HG03139 (cell line): ENCODE results near the gene VAMP1.
"Not testable (repeated sequence)": the region's sequence is repeated elsewhere in the genome, so short reads cannot be mapped to it uniquely, and the experiment has no call there.

ENCODE experiments used
- ATAC-seq: cut with Tn5 transposase; IDR thresholded peaks from one replicate; pipeline ENCODE4 v1.9.1; 2021; ENCODE audit not compliant: unreplicated experiment

The VAMP1 gene

GRCh38 chr12:6469609-6470374 is 685 bp downstream of the VAMP1 start:
- no peak for ATAC-seq

- ATAC-seq: no peak
These were observed 1.4 kb downstream of the VAMP1 start for GRCh38 chr12:6469092-6469491.

GRCh38 chr12:6468283-6468575 is 2.2 kb downstream of the VAMP1 start:
- ATAC-seq: no peak

- ATAC-seq: not testable (repeated sequence)
These were observed 2.8 kb downstream of the VAMP1 start for GRCh38 chr12:6467571-6468282.

GRCh38 chr12:6466751-6467150 is 3.7 kb downstream of the VAMP1 start:
- ATAC-seq: not testable (repeated sequence)

- ATAC-seq: no peak
These were observed 4.3 kb downstream of the VAMP1 start for GRCh38 chr12:6466184-6466573.

GRCh38 chr12:6465467-6466183 is 4.9 kb downstream of the VAMP1 start:
- no peak for ATAC-seq

GRCh38 chr12:6464531-6464930 is 5.9 kb downstream of the VAMP1 start:
- no peak for ATAC-seq

GRCh38 chr12:6463858-6464257 is 6.6 kb downstream of the VAMP1 start:
- no peak for ATAC-seq

GRCh38 chr12:6463216-6463615 is 7.3 kb downstream of the VAMP1 start:
- ATAC-seq: no peak

- peak; percentile 11 for ATAC-seq
These were observed 8.1 kb downstream of the VAMP1 start for GRCh38 chr12:6462234-6462995.

- ATAC-seq: peak; percentile 80
These were observed 8.9 kb downstream of the VAMP1 start for GRCh38 chr12:6461401-6462233.

- ATAC-seq: no peak
These were observed 9.6 kb downstream of the VAMP1 start for GRCh38 chr12:6460751-6461371.

GRCh38 chr12:6459004-6459337 is 11.5 kb downstream of the VAMP1 start:
- ATAC-seq: no peak

GRCh38 chr12:6458281-6459003 is 12.0 kb downstream of the VAMP1 start:
- ATAC-seq: no peak

GRCh38 chr12:6457220-6457945 is 13.1 kb downstream of the VAMP1 start:
- no peak for ATAC-seq

- no peak for ATAC-seq
These were observed 17.4 kb downstream of the VAMP1 start for GRCh38 chr12:6452944-6453630.

GRCh38 chr12:6452245-6452943 is 18.1 kb downstream of the VAMP1 start:
- ATAC-seq: no peak
